RKO (cell line): ENCODE results near the gene TRIM71.
"Not testable (repeated sequence)": the region's sequence is repeated elsewhere in the genome, so short reads cannot be mapped to it uniquely, and the experiment has no call there.

Experiments used
- DNase-seq: peaks from one replicate; pipeline ENCODE4 v3.0.0-alpha.2; 2016; ENCODE audit warnings: low spot score

Gene TRIM71

GRCh38 chr3:32817558-32818228, at the start of gene TRIM71:
Gene TRIM71 (plus strand): TSS chr3:32817997. CDS start chr3:32818081, 84 bp downstream.
- no peak for DNase-seq

GRCh38 chr3:32778389-32778788, 39.4 kb upstream of the TRIM71 start:
- DNase-seq = no peak

GRCh38 chr3:32780071-32780734, 37.6 kb upstream of the TRIM71 start:
- no peak for DNase-seq

- DNase-seq = peak; percentile 71
These were observed 37.0 kb upstream of the TRIM71 start for GRCh38 chr3:32780735-32781210.

- peak; percentile 87 for DNase-seq
These were observed 36.4 kb upstream of the TRIM71 start for GRCh38 chr3:32781211-32781968.

- DNase-seq = not testable (repeated sequence)
These were observed 35.9 kb upstream of the TRIM71 start for GRCh38 chr3:32781969-32782270.

- no peak for DNase-seq
These were observed 35.4 kb upstream of the TRIM71 start for GRCh38 chr3:32782407-32782806.

GRCh38 chr3:32791833-32792232, 26.0 kb upstream of the TRIM71 start:
- no peak for DNase-seq

GRCh38 chr3:32794487-32795308, 23.1 kb upstream of the TRIM71 start:
- DNase-seq = no peak

- not testable (repeated sequence) for DNase-seq
These were observed 21.3 kb upstream of the TRIM71 start for GRCh38 chr3:32796384-32796950.

- peak; percentile 15 for DNase-seq
These were observed 20.0 kb upstream of the TRIM71 start for GRCh38 chr3:32797776-32798175.

GRCh38 chr3:32801440-32801839, 16.4 kb upstream of the TRIM71 start:
- not testable (repeated sequence) for DNase-seq

GRCh38 chr3:32813180-32813579, 4.6 kb upstream of the TRIM71 start:
- no peak for DNase-seq

GRCh38 chr3:32814361-32814760, 3.4 kb upstream of the TRIM71 start:
- DNase-seq = no peak

- no peak for DNase-seq
These were observed 1.9 kb upstream of the TRIM71 start for GRCh38 chr3:32815841-32816438.

GRCh38 chr3:32816439-32817256, 1.1 kb upstream of the TRIM71 start:
- no peak for DNase-seq

- no peak for DNase-seq
These were observed 590 bp upstream of the TRIM71 start for GRCh38 chr3:32817257-32817557.

- no peak for DNase-seq
These were observed 602 bp downstream of the TRIM71 start for GRCh38 chr3:32818229-32818969.

GRCh38 chr3:32818970-32819511, 1.2 kb downstream of the TRIM71 start:
- DNase-seq = no peak
